Liver (tissue), 9 donors: ENCODE data around the gene HMX3. TPM values are rescaled to one million over a fixed set of nuclear protein-coding genes. Genes with fewer than 3 reads are reported as not detected.

ENCODE experiments used
- DNase-seq: peaks from one replicate; pipeline ENCODE4 v3.0.0-alpha.2; 2017; ENCODE audit warnings: low spot score
- H3K27ac ChIP-seq, 2 donors: one replicate each; pipeline ENCODE4 v1.7.0; 2013; ENCODE audit warnings: inconsistent platforms in 2 of 2, low read length in 2 of 2, control low read depth in 1 of 2, low read depth in 1 of 2, mild to moderate bottlenecking in 1 of 2
- H3K27me3 ChIP-seq, 4 donors: one replicate each; pipeline versions ENCODE4 v1.6.1 to v1.7.0; 2013; ENCODE audit warnings: low read length in 3 of 4, inconsistent platforms in 1 of 4, mild to moderate bottlenecking in 1 of 4, moderate library complexity in 1 of 4; ENCODE audit not compliant: control insufficient read depth in 4 of 4, insufficient read depth in 4 of 4
- H3K36me3 ChIP-seq, 4 donors: one replicate each; pipeline versions ENCODE4 v1.6.1 to v1.7.0; 2013; ENCODE audit warnings: low read length in 3 of 4, mild to moderate bottlenecking in 3 of 4, low read depth in 1 of 4, moderate library complexity in 1 of 4; ENCODE audit not compliant: control insufficient read depth in 4 of 4, insufficient read depth in 3 of 4
- H3K4me1 ChIP-seq, 4 donors: one replicate each; pipeline versions ENCODE4 v1.6.1 to v1.7.0; 2013; ENCODE audit warnings: low read length in 3 of 4, mild to moderate bottlenecking in 3 of 4, moderate library complexity in 1 of 4; ENCODE audit not compliant: control insufficient read depth in 4 of 4, insufficient read depth in 4 of 4
- H3K4me3 ChIP-seq, 3 donors: one replicate each; pipeline versions ENCODE4 v1.6.1 to v1.7.0; 2013; ENCODE audit warnings: low read length in 3 of 3, control low read depth in 1 of 3, low read depth in 1 of 3, mild to moderate bottlenecking in 1 of 3
- H3K9ac ChIP-seq, 2 donors: one replicate each; pipeline ENCODE4 v1.7.0; 2013; ENCODE audit warnings: low read length in 2 of 2, mild to moderate bottlenecking in 2 of 2, moderate library complexity in 2 of 2, control low read depth in 1 of 2, low read depth in 1 of 2
- H3K9me3 ChIP-seq, 4 donors: one replicate each; pipeline versions ENCODE4 v1.6.1 to v1.7.0; 2013; ENCODE audit warnings: low read length in 3 of 4; ENCODE audit not compliant: control insufficient read depth in 4 of 4
- EGR1 ChIP-seq, 2 donors: IDR thresholded peaks; 2 replicates each; pipeline ENCODE4 v1.6.1; 2016 to 2018; ENCODE audit warnings: antibody characterized with exemption in 2 of 2, low read depth in 2 of 2
- FOXA1 ChIP-seq: IDR thresholded peaks from 2 replicates; pipeline ENCODE4 v1.6.1; 2016; ENCODE audit warnings: antibody characterized with exemption
- FOXA2 ChIP-seq: IDR thresholded peaks from 2 replicates; pipeline ENCODE4 v1.6.1; 2016; ENCODE audit warnings: antibody characterized with exemption
- GABPA ChIP-seq, 2 donors: IDR thresholded peaks in 1 of 2; conservative IDR thresholded peaks in 1 of 2; 2 replicates each; pipeline ENCODE4 v1.6.1; 2016; ENCODE audit warnings: antibody characterized with exemption in 2 of 2, mild to moderate bottlenecking in 1 of 2, moderate library complexity in 1 of 2
- HNF4A ChIP-seq, 2 donors: conservative IDR thresholded peaks; 2 replicates each; pipeline ENCODE4 v1.6.1; 2016; ENCODE audit warnings: antibody characterized with exemption in 2 of 2, mild to moderate bottlenecking in 2 of 2
- HNF4G ChIP-seq: IDR thresholded peaks from 2 replicates; pipeline ENCODE4 v1.6.1; 2016; ENCODE audit warnings: antibody characterized with exemption
- JUND ChIP-seq, 2 donors: IDR thresholded peaks; 2 replicates each; pipeline ENCODE4 v1.6.1; 2016; ENCODE audit warnings: antibody characterized with exemption in 2 of 2
- NR2F2 ChIP-seq: IDR thresholded peaks from 2 replicates; pipeline ENCODE4 v1.6.1; 2016; ENCODE audit warnings: antibody characterized with exemption
- RAD21 ChIP-seq, 2 donors: IDR thresholded peaks; 2 replicates each; pipeline ENCODE4 v1.6.1; 2016; ENCODE audit warnings: antibody characterized with exemption in 2 of 2, mild to moderate bottlenecking in 2 of 2
- RXRA ChIP-seq, 2 donors: IDR thresholded peaks; 2 replicates each; pipeline ENCODE4 v1.6.1; 2017 to 2018; ENCODE audit warnings: antibody characterized with exemption in 2 of 2, mild to moderate bottlenecking in 1 of 2
- SP1 ChIP-seq: IDR thresholded peaks from 2 replicates; pipeline ENCODE4 v1.6.1; 2018; ENCODE audit warnings: antibody characterized with exemption, mild to moderate bottlenecking
- TAF1 ChIP-seq: conservative IDR thresholded peaks from 2 replicates; pipeline ENCODE4 v1.6.1; 2016; ENCODE audit warnings: antibody characterized with exemption, mild to moderate bottlenecking
- YY1 ChIP-seq: IDR thresholded peaks from 2 replicates; pipeline ENCODE4 v1.6.1; 2016; ENCODE audit warnings: antibody characterized with exemption, mild to moderate bottlenecking
- WGBS: extraction: QIAGEN DNeasy Blood & Tissue Kit; methylation state at CpG from one replicate; pipeline ENCODE4 v1.1.7; 2013; 5-methylcytosine and 5-hydroxymethylcytosine counted together
- polyA plus RNA-seq, 2 donors: library from polyadenylated mRNA; stranded (reverse) in 1 of 2; unstranded in 1 of 2; fragments of 200-250 nt in 1 of 2; fragments of >200 nt in 1 of 2; fragmentation: Nextera tagmentation in 1 of 2; extraction: Ambion mirVana in 1 of 2; gene quantifications; one replicate each; pipeline versions ENCODE4 v1.2.1 to v1.2.3, GENCODE V29; 2013 to 2015
- total RNA-seq, 2 donors: library from RNA; depleted of rRNA; stranded (reverse); fragments of >200 nt; gene quantifications; one replicate each; pipeline ENCODE4 v1.2.3, GENCODE V29; 2014
- TF ChIP-seq, protein P1 (sequence below): fragments of 150-350 bp; IDR thresholded peaks from 2 replicates; pipeline ENCODE4 v1.5.1; 2017; ENCODE audit warnings: improper control_type of control experiment, low read depth, low read length; ENCODE audit not compliant: missing input control
- TF ChIP-seq, protein P2 (sequence below): IDR thresholded peaks from 2 replicates; pipeline ENCODE4 v1.6.1; 2016; ENCODE audit warnings: antibody characterized with exemption, mild to moderate bottlenecking
- TF ChIP-seq, protein P3 (sequence below): IDR thresholded peaks from 2 replicates; pipeline ENCODE4 v1.6.1; 2016; ENCODE audit warnings: antibody characterized with exemption
- TF ChIP-seq, protein P4 (sequence below): IDR thresholded peaks from 2 replicates; pipeline ENCODE4 v1.6.1; 2016; ENCODE audit warnings: antibody characterized with exemption
- TF ChIP-seq, protein P5 (sequence below): IDR thresholded peaks from 2 replicates; pipeline ENCODE4 v1.6.1; 2016; ENCODE audit warnings: antibody characterized with exemption
- donor health status: healthy.
- donor health status: healthy.
- donor health status: healthy.
- donor health status: healthy.
- donor health status: healthy.

The HMX3 gene
- total and polyA plus RNA-seq, 4 donors = not detected

DNA sequence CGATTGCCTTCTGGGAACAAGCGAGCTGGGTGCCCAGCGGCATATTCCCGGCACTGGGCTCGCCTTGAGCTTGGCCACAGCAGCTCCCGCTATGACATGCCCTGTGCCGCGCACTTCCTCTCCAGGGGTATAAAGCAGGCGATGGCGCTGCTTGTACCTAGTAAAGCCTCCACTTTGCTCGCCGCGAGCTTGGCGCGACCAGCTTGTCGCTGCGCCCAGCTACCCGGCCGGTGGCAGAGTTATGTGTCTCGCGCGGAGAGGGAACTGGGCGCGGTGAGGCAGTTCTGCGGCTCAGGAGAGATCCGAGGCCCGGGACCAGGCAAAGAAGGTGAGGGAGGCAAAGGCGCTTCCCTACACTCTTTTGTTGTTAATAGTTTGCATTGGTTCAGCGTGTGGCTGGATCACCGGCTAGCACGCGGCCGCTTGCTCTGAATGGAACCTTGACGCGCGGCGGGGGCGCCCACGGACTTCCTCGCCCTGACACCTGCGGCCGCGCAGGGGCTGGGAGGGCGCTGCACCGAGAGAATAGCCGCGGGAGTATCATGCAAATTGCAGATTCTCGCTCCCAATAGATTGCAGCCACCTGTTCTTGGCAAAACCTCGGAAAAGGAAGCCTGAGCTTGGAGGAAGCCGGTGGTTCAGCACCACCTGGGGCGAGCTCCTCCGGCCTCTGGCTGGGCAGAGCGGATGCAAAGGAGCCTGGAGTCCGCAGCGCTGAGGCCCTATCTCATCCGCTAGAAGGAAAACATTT lies 15.4 kb downstream of the HMX3 start (continued):
- TF ChIP-seq, protein P1, sequence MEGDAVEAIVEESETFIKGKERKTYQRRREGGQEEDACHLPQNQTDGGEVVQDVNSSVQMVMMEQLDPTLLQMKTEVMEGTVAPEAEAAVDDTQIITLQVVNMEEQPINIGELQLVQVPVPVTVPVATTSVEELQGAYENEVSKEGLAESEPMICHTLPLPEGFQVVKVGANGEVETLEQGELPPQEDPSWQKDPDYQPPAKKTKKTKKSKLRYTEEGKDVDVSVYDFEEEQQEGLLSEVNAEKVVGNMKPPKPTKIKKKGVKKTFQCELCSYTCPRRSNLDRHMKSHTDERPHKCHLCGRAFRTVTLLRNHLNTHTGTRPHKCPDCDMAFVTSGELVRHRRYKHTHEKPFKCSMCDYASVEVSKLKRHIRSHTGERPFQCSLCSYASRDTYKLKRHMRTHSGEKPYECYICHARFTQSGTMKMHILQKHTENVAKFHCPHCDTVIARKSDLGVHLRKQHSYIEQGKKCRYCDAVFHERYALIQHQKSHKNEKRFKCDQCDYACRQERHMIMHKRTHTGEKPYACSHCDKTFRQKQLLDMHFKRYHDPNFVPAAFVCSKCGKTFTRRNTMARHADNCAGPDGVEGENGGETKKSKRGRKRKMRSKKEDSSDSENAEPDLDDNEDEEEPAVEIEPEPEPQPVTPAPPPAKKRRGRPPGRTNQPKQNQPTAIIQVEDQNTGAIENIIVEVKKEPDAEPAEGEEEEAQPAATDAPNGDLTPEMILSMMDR = no peak
- TF ChIP-seq YY1 (no peak), RXRA (IDR thresholded peaks at IDR 0.05) (no peak), SP1 (no peak), FOXA1 (no peak), TAF1 (no peak)

DNA sequence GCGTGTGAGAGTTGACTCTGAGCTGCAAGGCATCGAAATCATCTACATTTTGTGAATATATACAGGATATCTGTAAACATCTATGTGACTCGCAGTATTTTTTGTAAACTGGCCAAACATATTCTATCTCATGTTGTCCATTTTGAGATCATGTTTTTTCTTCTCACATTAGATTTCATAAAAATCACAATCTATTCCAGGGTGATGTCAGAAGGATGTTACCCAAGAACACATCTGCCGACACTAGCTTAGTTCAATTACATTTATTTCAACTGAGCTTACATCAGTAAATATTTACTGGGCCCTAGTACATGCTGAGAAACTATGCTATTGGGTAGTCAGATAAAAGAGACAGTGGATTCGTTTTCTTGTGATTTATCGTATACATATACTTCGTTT lies 16.0 kb downstream of the HMX3 start:
- DNase-seq = no peak
- Histone ChIP-seq H3K4me3 (no peak overlapping the region), H3K36me3 (peaks cover 0 to 6% (median under 1%) of the 10 kb centered on the region in 4 donors), H3K27ac (no peak overlapping the region), H3K4me1 (peaks cover 10 to 42% (median 35%) of the 10 kb centered on the region in 4 donors), H3K9ac (no peak overlapping the region), H3K9me3 (no peaks in the 10 kb centered on the region), H3K27me3 (peaks cover 12 to 31% (median 19%) of the 10 kb centered on the region in 4 donors)
- 17% methylated on average over 7 of the region's 7 CpGs for WGBS
- TF ChIP-seq RAD21 (IDR thresholded peaks at IDR 0.05) = no peak
- no peak for TF ChIP-seq FOXA1
- TF ChIP-seq TAF1 = no peak
- no peak for TF ChIP-seq NR2F2
- TF ChIP-seq SP1 = no peak
- no peak for TF ChIP-seq RXRA (IDR thresholded peaks at IDR 0.05)
- TF ChIP-seq HNF4G = no peak
- TF ChIP-seq, protein P1 = no peak
- TF ChIP-seq EGR1 (IDR thresholded peaks at IDR 0.05; ENCODE audit: low read depth in 2 of 2) = no peak
- TF ChIP-seq, protein P2, sequence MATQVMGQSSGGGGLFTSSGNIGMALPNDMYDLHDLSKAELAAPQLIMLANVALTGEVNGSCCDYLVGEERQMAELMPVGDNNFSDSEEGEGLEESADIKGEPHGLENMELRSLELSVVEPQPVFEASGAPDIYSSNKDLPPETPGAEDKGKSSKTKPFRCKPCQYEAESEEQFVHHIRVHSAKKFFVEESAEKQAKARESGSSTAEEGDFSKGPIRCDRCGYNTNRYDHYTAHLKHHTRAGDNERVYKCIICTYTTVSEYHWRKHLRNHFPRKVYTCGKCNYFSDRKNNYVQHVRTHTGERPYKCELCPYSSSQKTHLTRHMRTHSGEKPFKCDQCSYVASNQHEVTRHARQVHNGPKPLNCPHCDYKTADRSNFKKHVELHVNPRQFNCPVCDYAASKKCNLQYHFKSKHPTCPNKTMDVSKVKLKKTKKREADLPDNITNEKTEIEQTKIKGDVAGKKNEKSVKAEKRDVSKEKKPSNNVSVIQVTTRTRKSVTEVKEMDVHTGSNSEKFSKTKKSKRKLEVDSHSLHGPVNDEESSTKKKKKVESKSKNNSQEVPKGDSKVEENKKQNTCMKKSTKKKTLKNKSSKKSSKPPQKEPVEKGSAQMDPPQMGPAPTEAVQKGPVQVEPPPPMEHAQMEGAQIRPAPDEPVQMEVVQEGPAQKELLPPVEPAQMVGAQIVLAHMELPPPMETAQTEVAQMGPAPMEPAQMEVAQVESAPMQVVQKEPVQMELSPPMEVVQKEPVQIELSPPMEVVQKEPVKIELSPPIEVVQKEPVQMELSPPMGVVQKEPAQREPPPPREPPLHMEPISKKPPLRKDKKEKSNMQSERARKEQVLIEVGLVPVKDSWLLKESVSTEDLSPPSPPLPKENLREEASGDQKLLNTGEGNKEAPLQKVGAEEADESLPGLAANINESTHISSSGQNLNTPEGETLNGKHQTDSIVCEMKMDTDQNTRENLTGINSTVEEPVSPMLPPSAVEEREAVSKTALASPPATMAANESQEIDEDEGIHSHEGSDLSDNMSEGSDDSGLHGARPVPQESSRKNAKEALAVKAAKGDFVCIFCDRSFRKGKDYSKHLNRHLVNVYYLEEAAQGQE = no peak
- TF ChIP-seq, protein P3, sequence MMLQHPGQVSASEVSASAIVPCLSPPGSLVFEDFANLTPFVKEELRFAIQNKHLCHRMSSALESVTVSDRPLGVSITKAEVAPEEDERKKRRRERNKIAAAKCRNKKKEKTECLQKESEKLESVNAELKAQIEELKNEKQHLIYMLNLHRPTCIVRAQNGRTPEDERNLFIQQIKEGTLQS = no peak
- TF ChIP-seq YY1 = no peak
- TF ChIP-seq, protein P4, sequence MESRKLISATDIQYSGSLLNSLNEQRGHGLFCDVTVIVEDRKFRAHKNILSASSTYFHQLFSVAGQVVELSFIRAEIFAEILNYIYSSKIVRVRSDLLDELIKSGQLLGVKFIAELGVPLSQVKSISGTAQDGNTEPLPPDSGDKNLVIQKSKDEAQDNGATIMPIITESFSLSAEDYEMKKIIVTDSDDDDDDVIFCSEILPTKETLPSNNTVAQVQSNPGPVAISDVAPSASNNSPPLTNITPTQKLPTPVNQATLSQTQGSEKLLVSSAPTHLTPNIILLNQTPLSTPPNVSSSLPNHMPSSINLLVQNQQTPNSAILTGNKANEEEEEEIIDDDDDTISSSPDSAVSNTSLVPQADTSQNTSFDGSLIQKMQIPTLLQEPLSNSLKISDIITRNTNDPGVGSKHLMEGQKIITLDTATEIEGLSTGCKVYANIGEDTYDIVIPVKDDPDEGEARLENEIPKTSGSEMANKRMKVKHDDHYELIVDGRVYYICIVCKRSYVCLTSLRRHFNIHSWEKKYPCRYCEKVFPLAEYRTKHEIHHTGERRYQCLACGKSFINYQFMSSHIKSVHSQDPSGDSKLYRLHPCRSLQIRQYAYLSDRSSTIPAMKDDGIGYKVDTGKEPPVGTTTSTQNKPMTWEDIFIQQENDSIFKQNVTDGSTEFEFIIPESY = no peak
- TF ChIP-seq, protein P5, sequence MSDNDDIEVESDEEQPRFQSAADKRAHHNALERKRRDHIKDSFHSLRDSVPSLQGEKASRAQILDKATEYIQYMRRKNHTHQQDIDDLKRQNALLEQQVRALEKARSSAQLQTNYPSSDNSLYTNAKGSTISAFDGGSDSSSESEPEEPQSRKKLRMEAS = no peak
- no peak for TF ChIP-seq GABPA (IDR thresholded peaks at IDR 0.05 in 1 of 2, conservative IDR thresholded peaks at IDR 0.05 in 1 of 2)
- TF ChIP-seq FOXA2 = no peak
- TF ChIP-seq JUND (IDR thresholded peaks at IDR 0.05) = no peak
- TF ChIP-seq HNF4A (conservative IDR thresholded peaks at IDR 0.05) = no peak
